Activated CD4-positive, alpha-beta T cell treated with anti-CD3 and anti-CD28 coated beads, Interleukin-2, amount 50 U/mL, for 4 hours (primary cell): ENCODE data around the gene SIX1.

Experiments used
- DNase-seq, 2 experiments: peaks; one replicate each; pipeline ENCODE4 v3.0.0-alpha.2; 2020

Gene SIX1

GRCh38 chr14:60655119-60655897 is 6.0 kb upstream of the SIX1 start:
- DNase-seq: no peak

GRCh38 chr14:60654334-60654821 is 5.1 kb upstream of the SIX1 start:
- no peak for DNase-seq

- no peak for DNase-seq
These were observed 4.5 kb upstream of the SIX1 start for GRCh38 chr14:60653701-60654161.

GRCh38 chr14:60652674-60653651 is 3.7 kb upstream of the SIX1 start:
- no peak for DNase-seq

GRCh38 chr14:60651796-60652673 is 2.8 kb upstream of the SIX1 start:
- no peak for DNase-seq

GRCh38 chr14:60651086-60651795 is 2.0 kb upstream of the SIX1 start:
- DNase-seq: no peak

- DNase-seq: no peak
These were observed 1.2 kb upstream of the SIX1 start for GRCh38 chr14:60650373-60650961.

GRCh38 chr14:60649875-60650372 is 647 bp upstream of the SIX1 start:
- DNase-seq: no peak

GRCh38 chr14:60648249-60648933 is 886 bp downstream of the SIX1 start:
- DNase-seq: no peak

GRCh38 chr14:60647837-60648248 is 1.4 kb downstream of the SIX1 start:
- DNase-seq: no peak

GRCh38 chr14:60647081-60647836 is 2.0 kb downstream of the SIX1 start:
- no peak for DNase-seq

GRCh38 chr14:60646226-60646818 is 3.0 kb downstream of the SIX1 start:
- DNase-seq: no peak

- no peak for DNase-seq
These were observed 4.0 kb downstream of the SIX1 start for GRCh38 chr14:60645126-60645741.

- DNase-seq: no peak
These were observed 4.6 kb downstream of the SIX1 start for GRCh38 chr14:60644666-60645065.

GRCh38 chr14:60643463-60644314 is 5.6 kb downstream of the SIX1 start:
- no peak for DNase-seq

- no peak for DNase-seq
These were observed 6.2 kb downstream of the SIX1 start for GRCh38 chr14:60643141-60643462.

- DNase-seq: no peak
These were observed 6.8 kb downstream of the SIX1 start for GRCh38 chr14:60642270-60643140.
